ENCODE data around the gene SLC5A5. TPM values are rescaled to one million over a fixed set of nuclear protein-coding genes. Genes with fewer than 3 reads are reported as not detected.

Gene SLC5A5
- total and polyA plus RNA-seq, 2 of the 8 experiments (the other 6 are each of a cell fraction or from before 2014, with no cell fraction given), result 1.5 to 1.8 TPM

GRCh38 chr19:17909003-17909732, 37.4 kb downstream of the SLC5A5 start (continued):
- TF ChIP-seq CHD7 (IDR thresholded peaks at IDR 0.05; ENCODE audit: insufficient replicate concordance, low read length), result no peak
